ENCODE data around the gene LINGO3.
"Not testable (repeated sequence)": the region's sequence is repeated elsewhere in the genome, so short reads cannot be mapped to it uniquely, and the experiment has no call there.

Gene LINGO3

DNA sequence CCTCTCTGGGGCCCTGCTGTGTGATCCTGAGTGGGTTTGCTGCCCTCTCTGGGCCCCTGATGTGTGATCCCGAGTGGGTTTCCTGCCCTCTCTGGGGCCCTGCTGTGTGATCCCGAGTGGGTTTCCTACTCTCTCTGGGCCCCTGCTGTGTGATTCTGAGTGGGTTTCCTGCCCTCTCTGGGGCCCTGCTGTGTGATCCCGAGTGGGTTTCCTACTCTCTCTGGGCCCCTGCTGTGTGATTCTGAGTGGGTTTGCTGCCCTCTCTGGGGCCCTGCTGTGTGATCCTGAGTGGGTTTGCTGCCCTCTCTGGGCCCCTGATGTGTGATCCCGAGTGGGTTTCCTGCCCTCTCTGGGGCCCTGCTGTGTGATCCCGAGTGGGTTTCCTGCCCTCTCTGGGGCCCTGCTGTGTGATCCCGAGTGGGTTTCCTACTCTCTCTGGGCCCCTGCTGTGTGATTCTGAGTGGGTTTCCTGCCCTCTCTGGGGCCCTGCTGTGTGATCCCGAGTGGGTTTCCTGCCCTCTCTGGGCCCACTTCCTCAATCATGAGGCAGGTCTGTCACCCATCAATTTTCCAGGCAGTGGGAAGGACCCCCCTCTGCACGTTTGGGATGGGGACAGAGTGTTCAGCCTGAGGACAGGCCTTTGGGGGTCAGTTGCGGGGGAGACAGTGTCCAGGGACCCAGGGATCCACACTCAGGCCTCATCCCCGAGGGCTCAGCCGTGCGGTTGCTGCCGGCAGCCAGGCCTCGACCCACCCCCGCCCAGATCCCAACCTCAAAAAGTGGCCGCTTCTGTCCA, 26.5 kb downstream of the LINGO3 start:
- DNase-seq (ENCODE audit: low read depth): not testable (repeated sequence)

GRCh38 chr19:2280633-2281264, 27.2 kb downstream of the LINGO3 start:
- no peak for DNase-seq (ENCODE audit: low read depth)

DNA sequence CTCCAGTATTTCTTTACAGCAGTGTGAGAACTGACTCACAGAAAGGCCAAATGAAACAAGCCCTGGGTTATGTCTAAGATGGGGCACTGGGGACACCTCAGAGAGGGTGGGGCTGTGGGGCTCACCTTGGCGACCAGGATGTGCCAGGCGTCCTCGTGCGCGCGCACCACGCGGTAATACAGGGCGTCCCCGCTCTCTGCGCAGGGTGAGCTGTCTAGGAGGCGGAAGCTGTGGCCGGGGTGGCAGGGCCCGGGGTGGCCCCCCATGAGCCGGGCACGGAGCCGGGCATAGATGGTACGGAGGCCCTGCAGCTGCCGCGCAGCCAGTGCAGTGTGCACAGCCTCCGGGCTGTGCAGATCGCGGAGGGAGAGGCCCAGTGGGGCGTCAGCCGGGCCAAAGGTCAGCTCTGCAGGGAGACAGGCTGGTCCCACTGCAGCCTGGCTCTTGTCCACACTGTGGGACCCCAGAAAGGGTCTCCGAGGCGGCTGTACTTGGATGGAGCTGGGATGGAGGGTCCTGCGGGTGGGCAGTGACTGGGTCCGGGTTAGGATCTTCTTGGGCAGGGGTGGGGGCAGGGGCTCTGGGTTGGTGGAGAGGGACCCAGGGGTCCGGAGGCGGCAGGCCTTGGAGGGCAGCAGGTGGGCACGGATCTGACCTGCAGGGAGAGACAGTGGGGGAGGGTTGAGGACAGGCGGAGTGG, 29.3 kb downstream of the LINGO3 start:
- DNase-seq (ENCODE audit: low read depth): no peak

- DNase-seq (ENCODE audit: low read depth): no peak
Measured at GRCh38 chr19:2277138-2277537, 30.8 kb downstream of the LINGO3 start.

- DNase-seq (ENCODE audit: low read depth): no peak
Measured at GRCh38 chr19:2276429-2276986, 31.4 kb downstream of the LINGO3 start.

DNA sequence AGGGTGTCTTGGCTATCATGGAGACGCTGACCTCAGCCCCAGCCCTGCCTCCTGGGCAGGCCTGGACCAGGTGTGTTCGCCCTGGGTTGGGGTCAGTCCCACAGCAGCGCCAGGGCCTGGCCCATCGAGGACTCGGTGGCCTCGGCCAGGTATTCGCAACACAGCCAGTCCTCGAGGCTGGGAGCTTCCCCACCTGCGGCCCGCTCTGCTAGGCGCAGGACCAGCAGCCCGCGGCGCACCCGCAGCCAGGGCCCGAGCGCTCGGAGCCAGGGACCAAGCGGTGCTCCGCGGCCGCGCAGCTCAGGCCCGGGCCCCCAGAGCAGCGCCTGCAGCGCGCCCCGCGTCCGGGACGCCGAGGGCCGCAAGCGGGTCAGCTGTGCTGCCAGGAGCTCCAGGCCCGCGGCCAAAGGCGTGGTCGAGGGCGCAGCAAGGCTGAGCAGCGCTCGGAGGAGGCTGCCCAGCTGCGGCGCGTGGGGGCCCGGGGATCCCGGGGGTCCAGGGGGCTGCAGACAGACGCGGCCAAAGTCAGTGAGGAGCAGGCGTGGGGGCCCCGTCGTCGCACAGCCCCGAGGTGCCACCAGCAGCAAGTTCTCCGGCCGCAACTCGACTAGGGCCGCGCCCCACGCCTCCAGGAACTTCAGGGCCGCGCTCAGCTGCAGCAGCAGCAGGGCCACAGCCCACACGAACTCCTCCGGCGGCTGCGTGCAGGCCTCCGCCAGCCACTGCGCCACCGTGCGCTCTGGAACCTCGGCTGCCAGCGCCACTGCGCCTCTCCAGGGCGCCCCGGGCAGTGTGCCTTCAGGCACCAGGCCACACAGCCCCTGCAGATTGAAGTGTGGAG, 32.1 kb downstream of the LINGO3 start:
- DNase-seq (ENCODE audit: low read depth): no peak

- no peak for DNase-seq (ENCODE audit: low read depth)
Measured at GRCh38 chr19:2274931-2275535, 32.9 kb downstream of the LINGO3 start.

DNA sequence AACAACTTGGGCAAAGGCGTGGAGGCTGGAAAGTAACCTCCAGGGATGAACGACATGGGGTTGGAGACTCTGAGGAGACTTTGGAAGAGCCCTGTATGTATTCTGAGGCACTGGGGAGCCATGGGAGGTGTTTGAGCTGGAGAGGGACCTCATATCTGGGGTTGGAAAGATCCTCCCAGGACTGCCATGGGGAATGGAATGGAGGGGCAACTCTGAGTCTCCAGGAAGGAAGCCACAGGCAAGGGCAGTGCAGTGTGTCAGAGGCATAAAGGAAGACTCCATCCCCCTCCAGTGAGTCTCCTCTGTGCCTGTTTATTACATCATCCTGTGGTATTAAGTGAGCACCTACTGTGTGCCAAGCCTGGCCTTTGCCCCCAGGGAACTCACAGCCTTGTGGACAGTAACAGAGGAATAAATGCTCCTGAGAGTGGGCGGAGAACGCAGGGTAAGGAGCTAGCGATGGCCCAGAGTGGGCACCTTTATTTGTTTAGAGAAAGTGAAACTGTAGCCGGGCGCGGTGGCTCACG, 33.7 kb downstream of the LINGO3 start:
- no peak for DNase-seq (ENCODE audit: low read depth)

- DNase-seq (ENCODE audit: low read depth): peak; percentile 70
Measured at GRCh38 chr19:2273356-2274184, 34.4 kb downstream of the LINGO3 start.

DNA sequence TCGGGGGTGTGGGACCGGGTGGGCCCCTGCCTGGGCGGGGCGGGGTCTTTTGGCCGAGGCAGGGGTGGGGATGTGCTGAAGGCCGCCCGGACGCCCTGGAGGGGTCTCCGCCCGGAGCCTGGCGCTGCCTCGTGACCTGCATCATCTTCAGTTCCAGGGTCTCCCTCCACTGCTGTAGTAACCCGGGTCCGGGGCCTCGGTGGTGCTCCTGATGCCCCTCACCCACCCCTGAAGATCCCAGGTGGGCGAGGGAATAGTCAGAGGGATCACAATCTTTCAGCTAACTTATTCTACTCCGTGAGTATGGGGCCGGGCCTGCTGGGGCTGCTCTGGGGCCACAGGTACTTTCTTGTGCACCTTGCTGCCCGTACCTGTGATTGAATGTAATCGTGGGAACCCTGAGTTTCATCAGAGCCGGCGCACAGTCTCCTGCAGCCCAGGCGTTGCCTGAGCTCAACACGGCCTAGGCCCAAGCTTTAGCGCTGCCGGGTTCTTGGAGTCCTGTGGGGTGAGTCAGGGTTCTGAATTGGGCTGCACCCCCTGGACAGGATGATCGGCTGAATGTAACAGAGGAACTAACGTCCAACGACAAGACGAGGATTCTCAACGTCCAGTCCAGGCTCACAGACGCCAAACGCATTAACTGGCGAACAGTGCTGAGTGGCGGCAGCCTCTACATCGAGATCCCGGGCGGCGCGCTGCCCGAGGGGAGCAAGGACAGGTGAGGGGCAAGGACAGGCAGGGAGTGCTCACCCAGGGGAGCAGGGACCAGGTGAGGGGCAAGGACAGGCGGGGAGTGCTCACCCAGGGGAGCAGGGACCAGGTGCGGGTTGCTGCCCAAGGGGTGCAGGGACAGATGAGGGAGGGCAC, 36.5 kb downstream of the LINGO3 start:
- no peak for DNase-seq (ENCODE audit: low read depth)

DNA sequence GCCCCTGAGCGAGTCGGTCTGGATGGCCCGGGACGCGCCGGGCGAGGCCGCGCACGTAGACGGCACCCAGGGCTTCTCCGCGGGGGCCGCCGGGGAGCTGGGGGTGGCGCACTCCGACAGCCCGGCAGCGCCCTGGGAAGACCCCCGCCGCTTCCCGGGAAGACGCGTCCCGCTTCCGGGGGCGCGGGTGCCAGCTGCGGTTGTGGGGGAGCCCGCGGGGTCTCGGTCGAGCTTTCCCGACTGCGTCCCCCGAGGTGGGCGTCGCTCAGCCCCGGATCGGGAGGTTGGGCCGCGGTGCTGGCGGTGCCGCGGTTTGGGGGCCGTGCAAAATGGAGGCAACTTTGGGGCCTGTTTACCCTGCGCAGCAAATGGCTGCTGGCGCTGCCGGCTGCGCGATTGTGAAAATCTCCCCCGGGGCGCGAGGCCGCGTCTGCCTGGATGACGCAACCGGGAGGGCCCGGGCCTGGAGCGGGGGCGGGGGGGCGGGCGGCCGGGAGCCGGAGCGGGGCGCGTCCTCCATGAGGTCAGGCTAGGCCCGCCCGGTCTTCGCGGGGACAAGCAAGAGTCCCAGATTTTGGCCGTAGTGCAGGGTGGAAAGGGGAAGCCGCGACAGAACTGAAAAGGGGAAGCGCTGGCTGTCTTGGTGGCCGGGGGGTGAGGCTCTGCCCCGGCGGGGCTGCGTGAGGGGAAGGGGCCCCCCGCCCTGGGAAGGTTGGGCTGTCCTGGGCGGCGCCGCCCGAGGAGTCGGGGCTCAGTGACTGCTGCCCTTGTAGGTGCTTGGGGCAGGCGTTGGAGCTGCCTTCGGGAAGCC, 37.3 kb downstream of the LINGO3 start:
- peak; percentile 66 for DNase-seq (ENCODE audit: low read depth)

- no peak for DNase-seq (ENCODE audit: low read depth)
Measured at GRCh38 chr19:2270157-2270422, 37.9 kb downstream of the LINGO3 start.

DNA sequence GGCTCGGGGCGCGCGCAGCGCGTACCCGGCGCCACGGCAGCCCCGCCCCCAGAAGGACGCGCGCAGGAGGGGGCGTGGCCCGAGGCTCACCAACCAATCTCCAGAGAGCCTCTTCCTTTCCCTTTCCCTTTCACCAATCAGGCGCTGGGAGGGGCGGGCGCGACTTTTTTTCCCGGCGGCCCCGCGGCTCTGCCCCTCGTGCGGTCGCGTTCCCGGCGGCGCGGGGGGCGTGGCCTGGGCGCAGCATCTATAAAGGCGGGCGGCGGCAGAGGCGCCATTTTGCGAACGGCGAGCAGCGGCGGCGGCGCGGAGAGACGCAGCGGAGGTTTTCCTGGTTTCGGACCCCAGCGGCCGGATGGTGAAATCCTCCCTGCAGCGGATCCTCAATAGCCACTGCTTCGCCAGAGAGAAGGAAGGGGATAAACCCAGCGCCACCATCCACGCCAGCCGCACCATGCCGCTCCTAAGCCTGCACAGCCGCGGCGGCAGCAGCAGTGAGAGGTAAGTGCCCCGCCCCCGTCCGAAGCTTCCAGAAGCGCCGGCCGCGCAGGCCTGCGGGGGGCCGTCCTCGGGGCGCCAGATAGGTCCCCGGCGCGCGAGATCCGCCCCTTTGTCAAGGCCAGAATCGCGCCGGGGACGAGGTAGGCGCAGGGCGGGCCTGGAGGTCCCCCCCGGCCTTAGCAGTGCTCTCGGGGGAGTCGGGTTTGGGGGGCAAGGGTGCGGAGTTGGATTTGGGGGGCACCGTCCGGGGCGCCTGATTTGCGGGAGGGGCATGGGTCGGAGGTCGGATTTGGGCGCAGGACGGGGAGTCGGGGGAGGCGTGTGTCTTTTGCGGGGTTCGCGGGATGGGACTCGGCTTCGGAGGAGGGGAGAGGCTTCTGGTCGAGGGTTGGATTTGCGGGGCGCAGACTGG, 38.5 kb downstream of the LINGO3 start:
- DNase-seq (ENCODE audit: low read depth): peak; percentile 98

- DNase-seq (ENCODE audit: low read depth): no peak
Measured at GRCh38 chr19:2268861-2269243, 39.1 kb downstream of the LINGO3 start.

- no peak for DNase-seq (ENCODE audit: low read depth)
Measured at GRCh38 chr19:2268480-2268830, 39.5 kb downstream of the LINGO3 start.

GRCh38 chr19:2266183-2266993, 41.6 kb downstream of the LINGO3 start:
- DNase-seq (ENCODE audit: low read depth): no peak

All from activated T-helper 9 cell treated with anti-CD3 and anti-CD28 coated beads, Interleukin-2, amount 50 U/mL, for 16 hours (primary cell).